Measurements from ENCODE around the gene CALML3.

- TF ChIP-seq FOS (IDR thresholded peaks at IDR 0.05; ENCODE audit: borderline replicate concordance, insufficient read depth, low read length), result no peak
- TF ChIP-seq POLR2AphosphoS5 (IDR thresholded peaks at IDR 0.05; ENCODE audit: insufficient read depth, low read depth, low read length), result no peak
- TF ChIP-seq POLR2A (IDR thresholded peaks at IDR 0.05; ENCODE audit: low read depth, low read length), result no peak
- TF ChIP-seq, protein P1, sequence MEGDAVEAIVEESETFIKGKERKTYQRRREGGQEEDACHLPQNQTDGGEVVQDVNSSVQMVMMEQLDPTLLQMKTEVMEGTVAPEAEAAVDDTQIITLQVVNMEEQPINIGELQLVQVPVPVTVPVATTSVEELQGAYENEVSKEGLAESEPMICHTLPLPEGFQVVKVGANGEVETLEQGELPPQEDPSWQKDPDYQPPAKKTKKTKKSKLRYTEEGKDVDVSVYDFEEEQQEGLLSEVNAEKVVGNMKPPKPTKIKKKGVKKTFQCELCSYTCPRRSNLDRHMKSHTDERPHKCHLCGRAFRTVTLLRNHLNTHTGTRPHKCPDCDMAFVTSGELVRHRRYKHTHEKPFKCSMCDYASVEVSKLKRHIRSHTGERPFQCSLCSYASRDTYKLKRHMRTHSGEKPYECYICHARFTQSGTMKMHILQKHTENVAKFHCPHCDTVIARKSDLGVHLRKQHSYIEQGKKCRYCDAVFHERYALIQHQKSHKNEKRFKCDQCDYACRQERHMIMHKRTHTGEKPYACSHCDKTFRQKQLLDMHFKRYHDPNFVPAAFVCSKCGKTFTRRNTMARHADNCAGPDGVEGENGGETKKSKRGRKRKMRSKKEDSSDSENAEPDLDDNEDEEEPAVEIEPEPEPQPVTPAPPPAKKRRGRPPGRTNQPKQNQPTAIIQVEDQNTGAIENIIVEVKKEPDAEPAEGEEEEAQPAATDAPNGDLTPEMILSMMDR (IDR thresholded peaks at IDR 0.05; ENCODE audit: extremely low read depth in 1 of 2, insufficient read depth in 1 of 2, low read depth in 1 of 2, low read length in 2 of 2), result no peak
- TF ChIP-seq EZH2 (IDR thresholded peaks at IDR 0.05; ENCODE audit: borderline replicate concordance, low read depth, low read length, severe bottlenecking), result no peak
- no peak for TF ChIP-seq GATA2 (IDR thresholded peaks at IDR 0.05; ENCODE audit: insufficient read depth, insufficient read length, low read depth, low read length)
- TF ChIP-seq MAX (IDR thresholded peaks at IDR 0.05; ENCODE audit: insufficient read depth, insufficient read length), result no peak
- TF ChIP-seq JUN (IDR thresholded peaks at IDR 0.05; ENCODE audit: borderline replicate concordance, insufficient read depth, insufficient read length, low read depth), result no peak
- no peak for TF ChIP-seq MYC (IDR thresholded peaks at IDR 0.05; ENCODE audit: low read depth, low read length)
Observed at GRCh38 chr10:5561704-5562645, 37.2 kb downstream of the CALML3 start.
